ENCODE measurements around the gene IMPG1. TPM values are rescaled to one million over a fixed set of nuclear protein-coding genes. Genes with fewer than 3 reads are reported as not detected.

IMPG1 gene
- total RNA-seq, 2 donors from 2014 or later: not detected

- H3K27ac ChIP-seq: no peak overlapping the region
- H3K4me1 ChIP-seq: no peaks in the 10 kb centered on the region
- intact Hi-C loops (cut with DNase I): no loop called here
- peaks cover 4 to 6% of the 10 kb centered on the region in 2 donors for H3K36me3 ChIP-seq (replicated peaks in 1 of 2; ENCODE audit: insufficient read depth in 1 of 2, low read depth in 2 of 2)
- TF ChIP-seq POLR2A (IDR thresholded peaks at IDR 0.05) (no peak), CTCF (IDR thresholded peaks at IDR 0.05) (no peak)
- no peak for DNase-seq
- no peak for ATAC-seq
- H3K27me3 ChIP-seq: no peaks in the 10 kb centered on the region
- no peak overlapping the region for H3K4me3 ChIP-seq
- H3K9me3 ChIP-seq: no peaks in the 10 kb centered on the region
These were observed 196.3 kb downstream of the IMPG1 start for GRCh38 chr6:75876152-75876551.

- Histone ChIP-seq H3K4me3 (no peak overlapping the region), H3K27ac (no peak overlapping the region), H3K4me1 (no peaks in the 10 kb centered on the region), H3K9me3 (no peaks in the 10 kb centered on the region), H3K27me3 (no peaks in the 10 kb centered on the region), H3K36me3 (replicated peaks in 1 of 2; ENCODE audit: insufficient read depth in 1 of 2, low read depth in 2 of 2) (peaks cover 4 to 6% of the 10 kb centered on the region in 2 donors)
- intact Hi-C loops (cut with DNase I): no loop called here
- ATAC-seq (no peak), DNase-seq (no peak)
- WGBS, 2 donors: 85 to 87% methylated on average over 2 of the region's 2 CpGs
- no peak for TF ChIP-seq CTCF (IDR thresholded peaks at IDR 0.05)
These were observed 198.2 kb downstream of the IMPG1 start for GRCh38 chr6:75874224-75874623.

Small RNAs within 50 kb of the gene (small RNA-seq; reads per million reads assigned to genes)
- not detected for gene RF00019
- gene RNU6-248P: not detected

Data from body of pancreas (tissue), 4 donors.